ENCODE measurements around the gene B3GNT7.

DNA sequence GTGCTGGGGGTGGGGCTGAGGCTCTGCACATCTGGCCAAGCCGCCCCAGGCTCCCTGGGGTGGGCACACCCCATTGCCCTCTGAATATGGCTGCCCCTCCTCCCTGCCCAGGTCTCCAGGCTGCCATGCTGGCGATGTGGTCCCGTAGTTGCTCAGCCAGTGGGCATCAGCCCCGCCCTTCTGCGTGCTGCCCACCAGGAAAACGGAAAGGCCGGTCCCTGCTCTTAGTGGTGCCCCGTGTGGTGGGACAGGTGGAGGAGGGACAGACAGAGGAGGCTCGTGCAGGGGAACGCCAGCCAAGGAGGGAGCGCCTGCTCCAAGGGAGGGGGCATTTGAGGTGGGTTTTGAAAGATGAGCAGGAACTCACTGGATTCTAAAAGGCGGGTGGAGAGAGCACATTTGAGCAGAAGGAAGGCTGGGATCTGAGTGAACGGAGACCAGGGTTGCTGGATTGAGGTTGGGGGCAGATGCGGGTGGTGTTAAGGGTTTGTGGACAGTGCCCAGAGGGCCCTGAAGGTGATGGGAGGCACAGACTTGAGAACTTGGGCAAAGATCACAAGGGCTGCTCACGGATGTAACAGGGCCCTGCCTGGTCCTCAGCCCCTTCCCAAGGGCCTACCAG is 6.7 kb upstream of the B3GNT7 start:
- TF ChIP-seq, protein P1, sequence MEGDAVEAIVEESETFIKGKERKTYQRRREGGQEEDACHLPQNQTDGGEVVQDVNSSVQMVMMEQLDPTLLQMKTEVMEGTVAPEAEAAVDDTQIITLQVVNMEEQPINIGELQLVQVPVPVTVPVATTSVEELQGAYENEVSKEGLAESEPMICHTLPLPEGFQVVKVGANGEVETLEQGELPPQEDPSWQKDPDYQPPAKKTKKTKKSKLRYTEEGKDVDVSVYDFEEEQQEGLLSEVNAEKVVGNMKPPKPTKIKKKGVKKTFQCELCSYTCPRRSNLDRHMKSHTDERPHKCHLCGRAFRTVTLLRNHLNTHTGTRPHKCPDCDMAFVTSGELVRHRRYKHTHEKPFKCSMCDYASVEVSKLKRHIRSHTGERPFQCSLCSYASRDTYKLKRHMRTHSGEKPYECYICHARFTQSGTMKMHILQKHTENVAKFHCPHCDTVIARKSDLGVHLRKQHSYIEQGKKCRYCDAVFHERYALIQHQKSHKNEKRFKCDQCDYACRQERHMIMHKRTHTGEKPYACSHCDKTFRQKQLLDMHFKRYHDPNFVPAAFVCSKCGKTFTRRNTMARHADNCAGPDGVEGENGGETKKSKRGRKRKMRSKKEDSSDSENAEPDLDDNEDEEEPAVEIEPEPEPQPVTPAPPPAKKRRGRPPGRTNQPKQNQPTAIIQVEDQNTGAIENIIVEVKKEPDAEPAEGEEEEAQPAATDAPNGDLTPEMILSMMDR (conservative IDR thresholded peaks at IDR 0.05; ENCODE audit: low read length) = no peak
- no peak for TF ChIP-seq EZH2phosphoT487 (IDR thresholded peaks at IDR 0.05; ENCODE audit: borderline replicate concordance, low read depth, low read length)
